HepG2 (cell line): Measurements from ENCODE around the gene TRIM31. TPM values are rescaled to one million over a fixed set of nuclear protein-coding genes. Genes with fewer than 3 reads are reported as not detected.
A peak's percentile ranks its signal among the peaks of the same experiment; 100 is the strongest.

Source experiments
- ARID5B ChIP-seq: IDR thresholded peaks from 2 replicates; pipeline ENCODE4 v1.4.0; 2020; ENCODE audit warnings: mild to moderate bottlenecking, missing genetic modification reagents
- BORCS8-MEF2B ChIP-seq: sonication (generic); formaldehyde crosslinking; IDR thresholded peaks from 2 replicates; pipeline ENCODE4 v1.8.0; 2022; ENCODE audit warnings: mild to moderate bottlenecking, missing genetic modification reagents
- GZF1 ChIP-seq: sonication (generic); formaldehyde crosslinking; IDR thresholded peaks from 2 replicates; pipeline ENCODE4 v1.5.1; 2020; ENCODE audit warnings: mild to moderate bottlenecking, missing genetic modification reagents
- HDAC1 ChIP-seq: sonication (generic); formaldehyde crosslinking; IDR thresholded peaks from 2 replicates; pipeline ENCODE4 v1.5.1; 2020; ENCODE audit warnings: mild to moderate bottlenecking, missing genetic modification reagents
- HES4 ChIP-seq: sonication (generic); formaldehyde crosslinking; IDR thresholded peaks from 2 replicates; pipeline ENCODE4 v1.9.0; 2021; ENCODE audit warnings: mild to moderate bottlenecking, missing genetic modification reagents, borderline replicate concordance
- PCBP2 ChIP-seq: fragments of 200-400 bp; formaldehyde crosslinking; optimal IDR thresholded peaks from 2 replicates; pipeline ENCODE3; 2018; ENCODE audit warnings: low read length, low read depth; ENCODE audit not compliant: poor library complexity, severe bottlenecking
- ZBTB8A ChIP-seq: sonication (generic); formaldehyde crosslinking; IDR thresholded peaks from 2 replicates; pipeline ENCODE4 v1.4.0; 2020; ENCODE audit warnings: mild to moderate bottlenecking, low read depth, missing genetic modification reagents, borderline replicate concordance
- ZMYM4 ChIP-seq: sonication (generic); formaldehyde crosslinking; IDR thresholded peaks from 2 replicates; pipeline ENCODE4 v1.8.1; 2023; ENCODE audit warnings: mild to moderate bottlenecking, missing genetic modification reagents
- ZNF318 ChIP-seq: sonication (generic); formaldehyde crosslinking; IDR thresholded peaks from 2 replicates; pipeline ENCODE4 v1.4.0; 2020; ENCODE audit warnings: mild to moderate bottlenecking, missing genetic modification reagents
- ZNF44 ChIP-seq: sonication (generic); formaldehyde crosslinking; IDR thresholded peaks from 2 replicates; pipeline ENCODE4 v1.5.1; 2020; ENCODE audit warnings: mild to moderate bottlenecking, missing genetic modification reagents
- ZNF460 ChIP-seq: sonication (generic); formaldehyde crosslinking; IDR thresholded peaks from 2 replicates; pipeline ENCODE4 v1.5.1; 2020; ENCODE audit warnings: missing genetic modification reagents, mild to moderate bottlenecking, borderline replicate concordance
- ZNF607 ChIP-seq: sonication (generic); formaldehyde crosslinking; IDR thresholded peaks from 2 replicates; pipeline ENCODE4 v1.5.1; 2020; ENCODE audit warnings: missing genetic modification reagents, mild to moderate bottlenecking, borderline replicate concordance
- polyA plus RNA-seq, 8 experiments: library from polyadenylated mRNA; depleted of rRNA in 3 of 8; stranded (reverse) in 7 of 8; unstranded in 1 of 8; fragments of >200 nt; fragmentation: Illumina TruSeq in 4 of 8; extraction: Trizol in 4 of 8; gene quantifications; 2 replicates each; pipeline versions ENCODE4 v1.2.1 to v1.2.3, GENCODE V29; 2011 to 2016; ENCODE audit warnings: low read depth in 4 of 8, missing spikeins in 1 of 8, mixed read lengths in 1 of 8; ENCODE audit not compliant: insufficient read depth in 1 of 8
- total RNA-seq, 5 experiments: library from RNA; depleted of rRNA; stranded (reverse); fragments of >200 nt; fragmentation: Illumina TruSeq; extraction: Trizol; gene quantifications; 2 replicates each; pipeline ENCODE4 v1.2.3, GENCODE V29; 2016; ENCODE audit warnings: low read depth in 1 of 5
- TF ChIP-seq, protein P1 (sequence below): conservative IDR thresholded peaks from 2 replicates; pipeline ENCODE4 v1.6.1; 2018; ENCODE audit warnings: missing genetic modification reagents

Gene TRIM31
- total and polyA plus RNA-seq, 2 of the 13 experiments (the other 11 are each of a cell fraction or from before 2014, with no cell fraction given): 0.13 to 0.51 TPM

GRCh38 chr6:30075790-30076732 is 36.8 kb downstream of the TRIM31 start (continued):
- TF ChIP-seq ARID5B (CRISPR knock-in tag) (peak; percentile 55), PCBP2 (no peak), HDAC1 (CRISPR knock-in tag) (peak; percentile 49; the same call in 1 of the 2 replicates), GZF1 (CRISPR knock-in tag) (no peak), ZMYM4 (0 out of 2 replicates have a peak, but pooled peaks have one; percentile 44), HES4 (CRISPR knock-in tag) (no peak), ZNF318 (no peak), ZBTB8A (no peak), ZNF44 (CRISPR knock-in tag) (no peak), BORCS8-MEF2B (CRISPR knock-in tag) (no peak), ZNF607 (no peak), ZNF460 (CRISPR knock-in tag) (no peak)
- TF ChIP-seq, protein P1, sequence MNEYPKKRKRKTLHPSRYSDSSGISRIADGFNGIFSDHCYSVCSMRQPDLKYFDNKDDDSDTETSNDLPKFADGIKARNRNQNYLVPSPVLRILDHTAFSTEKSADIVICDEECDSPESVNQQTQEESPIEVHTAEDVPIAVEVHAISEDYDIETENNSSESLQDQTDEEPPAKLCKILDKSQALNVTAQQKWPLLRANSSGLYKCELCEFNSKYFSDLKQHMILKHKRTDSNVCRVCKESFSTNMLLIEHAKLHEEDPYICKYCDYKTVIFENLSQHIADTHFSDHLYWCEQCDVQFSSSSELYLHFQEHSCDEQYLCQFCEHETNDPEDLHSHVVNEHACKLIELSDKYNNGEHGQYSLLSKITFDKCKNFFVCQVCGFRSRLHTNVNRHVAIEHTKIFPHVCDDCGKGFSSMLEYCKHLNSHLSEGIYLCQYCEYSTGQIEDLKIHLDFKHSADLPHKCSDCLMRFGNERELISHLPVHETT (CRISPR knock-in tag): no peak
